ENCODE results near the gene SERTAD1.

DNA sequence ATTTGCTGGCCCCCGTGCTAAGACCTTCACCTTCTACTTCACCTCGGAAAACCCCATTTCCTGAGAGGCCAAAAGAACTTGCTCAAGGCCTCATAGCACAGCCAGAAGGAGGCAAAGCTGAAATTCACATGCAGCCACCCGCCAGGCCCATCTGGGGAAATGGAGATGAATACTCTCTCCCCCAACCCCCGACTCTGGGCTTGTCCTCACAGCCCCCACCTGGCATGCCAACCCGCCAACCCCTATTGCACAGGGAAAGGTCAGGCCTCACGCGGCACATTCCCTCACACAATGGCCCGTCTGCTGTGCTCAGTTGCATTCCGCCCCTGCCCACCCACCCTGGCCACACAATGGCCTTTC, 15.8 kb downstream of the SERTAD1 start:
- TF ChIP-seq POLR2AphosphoS5 (IDR thresholded peaks at IDR 0.05; ENCODE audit: borderline replicate concordance, low read depth, low read length) (no peak), EZH2 (IDR thresholded peaks at IDR 0.05) (no peak), FOXP2 (optimal IDR thresholded peaks at IDR 0.05; ENCODE audit: control extremely low read depth, extremely low read length, insufficient read depth) (no peak)

Data from SK-N-MC (cell line).